HEK293T (cell line): ENCODE measurements around the gene STBD1.

Experiments used
- CTCF ChIA-PET: fragments of 350-600 bp; formaldehyde crosslinking; extraction: SDS; loops from one replicate; lab custom pipeline; 2021; ENCODE audit warnings: antibody characterized with exemption, inconsistent platforms; lab: Yijun Ruan, JAX
- POLR2A ChIA-PET: fragments of 350-600 bp; formaldehyde crosslinking; extraction: SDS; loops from one replicate; lab custom pipeline; 2020; ENCODE audit warnings: antibody characterized with exemption, inconsistent platforms; lab: Yijun Ruan, JAX
- DNase-seq: peaks from one replicate; pipeline ENCODE4 v3.0.0; 2012; ENCODE audit warnings: mixed read lengths; ENCODE audit errors: extremely low spot score
- ARNT ChIP-seq: fragments of 450-650 bp; IDR thresholded peaks from 2 replicates; pipeline ENCODE4 v1.6.1; 2017; ENCODE audit warnings: mild to moderate bottlenecking
- BHLHE40 ChIP-seq: fragments of 450-650 bp; IDR thresholded peaks from 2 replicates; pipeline ENCODE4 v1.6.1; 2016; ENCODE audit warnings: mild to moderate bottlenecking, moderate library complexity, borderline replicate concordance
- CTBP1 ChIP-seq: fragments of 450-650 bp; IDR thresholded peaks from 2 replicates; pipeline ENCODE4 v1.6.1; 2016; ENCODE audit warnings: borderline replicate concordance
- ELF4 ChIP-seq: fragments of 450-650 bp; IDR thresholded peaks from 2 replicates; pipeline ENCODE4 v1.6.1; 2017; ENCODE audit warnings: antibody characterized with exemption
- FOXA1 ChIP-seq: fragments of 450-650 bp; IDR thresholded peaks from 2 replicates; pipeline ENCODE4 v1.6.1; 2016; ENCODE audit warnings: mild to moderate bottlenecking
- FOXK2 ChIP-seq: fragments of 450-650 bp; IDR thresholded peaks from 2 replicates; pipeline ENCODE4 v1.6.1; 2016; ENCODE audit warnings: mild to moderate bottlenecking
- FOXM1 ChIP-seq: fragments of 450-650 bp; IDR thresholded peaks from 2 replicates; pipeline ENCODE4 v1.6.1; 2017; ENCODE audit warnings: mild to moderate bottlenecking, borderline replicate concordance
- HDGF ChIP-seq: fragments of 450-650 bp; IDR thresholded peaks from 2 replicates; pipeline ENCODE4 v1.6.1; 2017; ENCODE audit warnings: antibody characterized with exemption, borderline replicate concordance
- L3MBTL2 ChIP-seq: fragments of 450-650 bp; conservative IDR thresholded peaks from 2 replicates; pipeline ENCODE4 v1.6.1; 2016; ENCODE audit warnings: mild to moderate bottlenecking
- LEF1 ChIP-seq: fragments of 450-650 bp; IDR thresholded peaks from 2 replicates; pipeline ENCODE4 v1.6.1; 2017; ENCODE audit warnings: mild to moderate bottlenecking, borderline replicate concordance
- NFRKB ChIP-seq: fragments of 450-650 bp; IDR thresholded peaks from 2 replicates; pipeline ENCODE4 v1.6.1; 2016; ENCODE audit warnings: mild to moderate bottlenecking, moderate library complexity
- PKNOX1 ChIP-seq: fragments of 450-650 bp; IDR thresholded peaks from 2 replicates; pipeline ENCODE4 v1.6.1; 2016
- SP1 ChIP-seq: fragments of 450-650 bp; IDR thresholded peaks from 2 replicates; pipeline ENCODE4 v1.6.1; 2017
- SUZ12 ChIP-seq: fragments of 450-650 bp; IDR thresholded peaks from 2 replicates; pipeline ENCODE4 v1.6.1; 2016; ENCODE audit warnings: mild to moderate bottlenecking
- TARDBP ChIP-seq: fragments of 450-650 bp; IDR thresholded peaks from 2 replicates; pipeline ENCODE4 v1.6.1; 2016
- ZNF384 ChIP-seq: fragments of 450-650 bp; IDR thresholded peaks from 2 replicates; pipeline ENCODE4 v1.6.1; 2016

Gene STBD1

GRCh38 chr4:76292730-76293129, 13.8 kb upstream of the STBD1 start:
- DNase-seq = no peak
- POLR2A ChIA-PET = no interaction called here
- CTCF ChIA-PET = no interaction called here
- TF ChIP-seq HDGF = no peak
- TF ChIP-seq ARNT = no peak
- TF ChIP-seq TARDBP = no peak
- no peak for TF ChIP-seq SP1
- no peak for TF ChIP-seq ZNF384
- TF ChIP-seq LEF1 = no peak
- no peak for TF ChIP-seq FOXK2
- no peak for TF ChIP-seq BHLHE40
- no peak for TF ChIP-seq L3MBTL2
- TF ChIP-seq SUZ12 = no peak
- no peak for TF ChIP-seq CTBP1
- no peak for TF ChIP-seq NFRKB
- no peak for TF ChIP-seq ELF4
- TF ChIP-seq PKNOX1 = no peak
- TF ChIP-seq FOXM1 = no peak
- TF ChIP-seq FOXA1 = no peak

GRCh38 chr4:76293772-76294171, 12.8 kb upstream of the STBD1 start:
- DNase-seq = no peak
- ChIA-PET CTCF (no interaction called here), POLR2A (no interaction called here)
- no peak for TF ChIP-seq L3MBTL2
- no peak for TF ChIP-seq ZNF384
- TF ChIP-seq TARDBP = no peak
- no peak for TF ChIP-seq ARNT
- TF ChIP-seq HDGF = no peak
- no peak for TF ChIP-seq FOXA1
- no peak for TF ChIP-seq CTBP1
- TF ChIP-seq ELF4 = no peak
- no peak for TF ChIP-seq BHLHE40
- TF ChIP-seq FOXK2 = no peak
- TF ChIP-seq FOXM1 = no peak

GRCh38 chr4:76296286-76296820, 10.2 kb upstream of the STBD1 start:
- CTCF ChIA-PET = interaction anchor here (1.0 kb wide), 1 partner anchor 10 kb away, joined by 3 read pairs; no protein-coding TSS in a partner anchor

GRCh38 chr4:76298227-76298626, 8.3 kb upstream of the STBD1 start:
- TF ChIP-seq L3MBTL2 (no peak), SUZ12 (no peak), ELF4 (no peak), PKNOX1 (no peak), FOXA1 (no peak), BHLHE40 (no peak), NFRKB (no peak), SP1 (no peak), TARDBP (no peak), CTBP1 (no peak), LEF1 (no peak), FOXM1 (no peak), FOXK2 (no peak), HDGF (no peak), ZNF384 (no peak)

More at GRCh38 chr4:76296286-76296820, 10.2 kb upstream of the STBD1 start:
- DNase-seq = no peak
- TF ChIP-seq ELF4 = no peak
- no peak for TF ChIP-seq L3MBTL2
- no peak for TF ChIP-seq ZNF384
- TF ChIP-seq FOXA1 = no peak
- TF ChIP-seq TARDBP = no peak
- no peak for TF ChIP-seq HDGF
- no peak for TF ChIP-seq SP1
- no peak for TF ChIP-seq PKNOX1
- no peak for TF ChIP-seq NFRKB
- no peak for TF ChIP-seq CTBP1
- TF ChIP-seq ARNT = no peak
- TF ChIP-seq SUZ12 = no peak
- TF ChIP-seq BHLHE40 = no peak
- no peak for TF ChIP-seq FOXK2
- POLR2A ChIA-PET = interaction anchor here (1.2 kb wide), 1 partner anchor 10 kb away, joined by 5 read pairs; the partner anchor contains the start of gene STBD1

GRCh38 chr4:76300012-76300411, 6.5 kb upstream of the STBD1 start:
- no peak for DNase-seq

More at GRCh38 chr4:76298227-76298626, 8.3 kb upstream of the STBD1 start:
- DNase-seq = no peak
- CTCF ChIA-PET = no interaction called here
- POLR2A ChIA-PET = no interaction called here

More at GRCh38 chr4:76300012-76300411, 6.5 kb upstream of the STBD1 start:
- ChIA-PET POLR2A (no interaction called here), CTCF (no interaction called here)
- TF ChIP-seq SP1 (no peak), ARNT (no peak), FOXK2 (no peak), PKNOX1 (no peak), HDGF (no peak)
